Esophagus (tissue), 2 donors: ENCODE data around the gene DHX16. TPM values are rescaled to one million over a fixed set of nuclear protein-coding genes. Genes with fewer than 3 reads are reported as not detected.

Experiments used
- H3K27ac ChIP-seq, 2 donors: one replicate each; pipeline ENCODE4 v1.5.1; 2013; ENCODE audit warnings: low read depth in 2 of 2, mild to moderate bottlenecking in 2 of 2, inconsistent platforms in 1 of 2, low read length in 1 of 2, moderate library complexity in 1 of 2
- H3K27me3 ChIP-seq, 2 donors: one replicate each; pipeline ENCODE4 v1.6.1; 2013; ENCODE audit warnings: low read length in 2 of 2, control low read depth in 1 of 2, mild to moderate bottlenecking in 1 of 2; ENCODE audit not compliant: insufficient read depth in 2 of 2, control insufficient read depth in 1 of 2
- H3K36me3 ChIP-seq, 2 donors: one replicate each; pipeline ENCODE4 v1.6.1; 2013; ENCODE audit warnings: low read length in 1 of 2; ENCODE audit not compliant: control insufficient read depth in 2 of 2, insufficient read depth in 2 of 2
- H3K4me1 ChIP-seq, 2 donors: one replicate each; pipeline ENCODE4 v1.6.1; 2013; ENCODE audit warnings: low read length in 1 of 2; ENCODE audit not compliant: control insufficient read depth in 2 of 2, insufficient read depth in 2 of 2
- H3K4me3 ChIP-seq, 2 donors: one replicate each; pipeline ENCODE4 v1.5.1; 2013; ENCODE audit warnings: low read length in 2 of 2, mild to moderate bottlenecking in 2 of 2, low read depth in 1 of 2, moderate library complexity in 1 of 2
- H3K9me3 ChIP-seq, 2 donors: one replicate each; pipeline ENCODE4 v1.6.1; 2013; ENCODE audit warnings: mild to moderate bottlenecking in 2 of 2, low read depth in 1 of 2, low read length in 1 of 2, moderate library complexity in 1 of 2; ENCODE audit not compliant: control insufficient read depth in 2 of 2, insufficient read depth in 1 of 2
- WGBS, 2 donors: extraction: QIAGEN DNeasy Blood & Tissue Kit; methylation state at CpG; one replicate each; pipeline ENCODE4 v1.1.7; 2013; 5-methylcytosine and 5-hydroxymethylcytosine counted together
- polyA plus RNA-seq, 2 donors: library from polyadenylated mRNA; stranded (reverse); fragments of 200-250 nt; gene quantifications; one replicate each; pipeline ENCODE4 v1.2.3, GENCODE V29; 2013
- donor health status: healthy with polysubstance abuse.
- donor health status: Bipolar disorder and iron deficiency.

DHX16 gene
- polyA plus RNA-seq, 2 donors = 19.8 to 27.5 TPM

- 0 to 1% methylated on average over 48 to 52 of the region's 52 CpGs for WGBS, 2 donors
- H3K4me1 ChIP-seq = peaks cover 2 to 20% of the 10 kb centered on the region in 2 donors
- H3K27me3 ChIP-seq = no peaks in the 10 kb centered on the region
- H3K27ac ChIP-seq = peak overlapping the region; percentile 99
- no peaks in the 10 kb centered on the region for H3K36me3 ChIP-seq
- peak overlapping the region; percentile 77 to 79 for H3K4me3 ChIP-seq
- no peaks in the 10 kb centered on the region for H3K9me3 ChIP-seq
These were observed 14.3 kb upstream of the DHX16 start for GRCh38 chr6:30686908-30687658.

GRCh38 chr6:30686009-30686907, 13.5 kb upstream of the DHX16 start, which contains the start of gene PPP1R18:
Gene PPP1R18, minus strand, starts transcription at chr6:30686645. Its CDS starts 627 bp downstream, at chr6:30686018.
- Histone ChIP-seq H3K9me3 (no peaks in the 10 kb centered on the region), H3K4me3 (peak within 1 kb of the TSS; percentile 77 to 79), H3K4me1 (peaks cover 2 to 21% of the 10 kb centered on the region in 2 donors), H3K27ac (peak within 1 kb of the TSS; percentile 99), H3K27me3 (no peaks in the 10 kb centered on the region), H3K36me3 (no peaks in the 10 kb centered on the region)
- 1 to 2% methylated on average over 19 to 41 of the region's 41 CpGs for WGBS, 2 donors

- 13 to 28% methylated on average over 29 of the region's 29 CpGs for WGBS, 2 donors
- Histone ChIP-seq H3K36me3 (peaks cover 0 to 1% of the 10 kb centered on the region in 2 donors), H3K27ac (peak overlapping the region; percentile 99), H3K9me3 (no peaks in the 10 kb centered on the region), H3K4me3 (peak overlapping the region; percentile 77 to 79), H3K27me3 (no peaks in the 10 kb centered on the region), H3K4me1 (peaks cover 2 to 21% of the 10 kb centered on the region in 2 donors)
These were observed 12.6 kb upstream of the DHX16 start for GRCh38 chr6:30685157-30686008.

- Histone ChIP-seq H3K4me3 (peak overlapping the region; percentile 77 to 79), H3K4me1 (peaks cover 2 to 20% of the 10 kb centered on the region in 2 donors), H3K27ac (peak overlapping the region; percentile 99), H3K36me3 (peaks cover 3 to 4% of the 10 kb centered on the region in 2 donors), H3K27me3 (no peaks in the 10 kb centered on the region), H3K9me3 (no peaks in the 10 kb centered on the region)
- WGBS, 2 donors = 6 to 17% methylated on average over 21 of the region's 21 CpGs
These were observed 11.8 kb upstream of the DHX16 start for GRCh38 chr6:30684386-30685156.

GRCh38 chr6:30683980-30684338, 11.2 kb upstream of the DHX16 start:
- H3K27ac ChIP-seq = peak overlapping the region; percentile 95 to 99
- H3K9me3 ChIP-seq = no peaks in the 10 kb centered on the region
- H3K4me1 ChIP-seq = peaks cover 2 to 20% of the 10 kb centered on the region in 2 donors
- H3K4me3 ChIP-seq = peak overlapping the region; percentile 55 to 77
- 2 to 18% methylated on average over 2 of the region's 2 CpGs for WGBS, 2 donors
- H3K36me3 ChIP-seq = peaks cover 3 to 4% of the 10 kb centered on the region in 2 donors
- H3K27me3 ChIP-seq = no peaks in the 10 kb centered on the region

GRCh38 chr6:30683183-30683979, 10.6 kb upstream of the DHX16 start:
- H3K27me3 ChIP-seq = no peaks in the 10 kb centered on the region
- WGBS, 2 donors = 3 to 20% methylated on average over 7 of the region's 7 CpGs
- no peaks in the 10 kb centered on the region for H3K9me3 ChIP-seq
- peak overlapping the region; percentile 95 to 99 for H3K27ac ChIP-seq
- H3K4me1 ChIP-seq = peaks cover 2 to 20% of the 10 kb centered on the region in 2 donors
- H3K4me3 ChIP-seq = peak overlapping the region; percentile 55 to 77
- peaks cover 3 to 4% of the 10 kb centered on the region in 2 donors for H3K36me3 ChIP-seq

GRCh38 chr6:30682143-30683117, 9.6 kb upstream of the DHX16 start:
- Histone ChIP-seq H3K27me3 (no peaks in the 10 kb centered on the region), H3K27ac (peak overlapping the region; percentile 95 to 99), H3K36me3 (peaks cover 3 to 4% of the 10 kb centered on the region in 2 donors), H3K4me3 (peak overlapping the region; percentile 55 to 77), H3K9me3 (no peaks in the 10 kb centered on the region), H3K4me1 (peaks cover 0 to 14% of the 10 kb centered on the region in 2 donors)
- 8 to 27% methylated on average over 11 of the region's 11 CpGs for WGBS, 2 donors
